SK-N-SH (cell line): ENCODE data around the gene SYNE1. TPM values are rescaled to one million over a fixed set of nuclear protein-coding genes. Genes with fewer than 3 reads are reported as not detected.

Experiments used
- CTCF ChIA-PET: fragments of 300-600, 350-600 bp; formaldehyde crosslinking; extraction: SDS; loops from one replicate; lab custom pipeline; 2021; lab: Yijun Ruan, JAX
- POLR2A ChIA-PET: fragments of 350-600 bp; sonication (Branson Sonifier 250); formaldehyde crosslinking; extraction: SDS; loops from one replicate; lab custom pipeline; 2020; ENCODE audit warnings: antibody characterized with exemption, inconsistent platforms; lab: Yijun Ruan, JAX
- DNase-seq: peaks from one replicate; pipeline ENCODE4 v3.0.0; 2012
- H2AFZ ChIP-seq: fragments of 200-600 bp; sonication (generic); 2 replicates; pipeline ENCODE4 v1.8.1; 2016; ENCODE audit warnings: antibody characterized with exemption, mild to moderate bottlenecking, low read depth
- H3F3A ChIP-seq: fragments of 200-600 bp; sonication (generic); replicated peaks from 2 replicates; pipeline ENCODE3; 2016; ENCODE audit warnings: antibody characterized with exemption, mild to moderate bottlenecking; ENCODE audit not compliant: insufficient read depth
- H3K27ac ChIP-seq, 2 experiments: fragments of 200-500 bp in 1 of 2; fragments of 200-600 bp in 1 of 2; sonication (Bioruptor generic) in 1 of 2; sonication (generic), shearing (Covaris generic) in 1 of 2; 2 replicates each; pipeline versions ENCODE4 v1.5.1 to v1.6.1; 2014 to 2016; ENCODE audit warnings: low read depth in 2 of 2, inconsistent platforms in 1 of 2, low read length in 1 of 2, mild to moderate bottlenecking in 1 of 2, mixed read lengths in 1 of 2
- H3K27me3 ChIP-seq: fragments of 200-600 bp; sonication (generic), shearing (Covaris generic); 2 replicates; pipeline ENCODE4 v1.6.1; 2016; ENCODE audit warnings: mixed run types; ENCODE audit not compliant: insufficient read depth
- H3K36me3 ChIP-seq, 2 experiments: fragments of 200-500 bp in 1 of 2; fragments of 200-600 bp in 1 of 2; sonication (Bioruptor generic) in 1 of 2; sonication (generic) in 1 of 2; replicated peaks in 1 of 2; 2 replicates each; pipeline versions ENCODE3 to v1.5.1; 2014 to 2016; ENCODE audit warnings: low read length in 1 of 2, mild to moderate bottlenecking in 1 of 2; ENCODE audit not compliant: insufficient read depth in 2 of 2, control insufficient read depth in 1 of 2
- H3K4me1 ChIP-seq, 2 experiments: fragments of 200-500 bp in 1 of 2; fragments of 200-600 bp in 1 of 2; sonication (Bioruptor generic) in 1 of 2; sonication (generic), shearing (Covaris generic) in 1 of 2; 2 replicates each; pipeline versions ENCODE4 v1.5.1 to v1.6.1; 2014 to 2016; ENCODE audit warnings: low read depth in 1 of 2, low read length in 1 of 2, mixed run types in 1 of 2; ENCODE audit not compliant: insufficient read depth in 2 of 2, control insufficient read depth in 1 of 2
- H3K4me2 ChIP-seq: fragments of 200-600 bp; sonication (generic), shearing (Covaris generic); 2 replicates; pipeline ENCODE4 v1.6.1; 2017; ENCODE audit warnings: mixed run types
- H3K4me3 ChIP-seq, 2 experiments: fragments of 200-500 bp in 1 of 2; fragments of 200-600 bp in 1 of 2; sonication (Bioruptor generic) in 1 of 2; sonication (generic), shearing (Covaris generic) in 1 of 2; 2 replicates each; pipeline versions ENCODE4 v1.5.1 to v1.8.1; 2014 to 2016; ENCODE audit warnings: low read depth in 2 of 2, inconsistent platforms in 1 of 2, low read length in 1 of 2, mild to moderate bottlenecking in 1 of 2, mixed read lengths in 1 of 2, moderate library complexity in 1 of 2
- H3K79me2 ChIP-seq: fragments of 200-600 bp; sonication (generic); 2 replicates; pipeline ENCODE4 v1.8.1; 2017; ENCODE audit warnings: mild to moderate bottlenecking; ENCODE audit not compliant: insufficient read depth
- H3K9ac ChIP-seq: fragments of 200-600 bp; sonication (generic); 2 replicates; pipeline ENCODE4 v1.6.1; 2017; ENCODE audit warnings: mixed run types
- H3K9me2 ChIP-seq: fragments of 200-600 bp; sonication (generic); 2 replicates; pipeline ENCODE4 v1.6.1; 2017; ENCODE audit warnings: mixed run types
- H3K9me3 ChIP-seq: fragments of 200-600 bp; sonication (generic); 2 replicates; pipeline ENCODE4 v1.6.1; 2017; ENCODE audit warnings: mixed run types, mild to moderate bottlenecking, moderate library complexity
- H4K20me1 ChIP-seq: fragments of 200-600 bp; sonication (generic); 2 replicates; pipeline ENCODE4 v1.6.1; 2017; ENCODE audit warnings: mild to moderate bottlenecking, mixed run types; ENCODE audit not compliant: insufficient read depth
- CHD2 ChIP-seq: fragments of 150-350 bp; IDR thresholded peaks from 2 replicates; pipeline ENCODE4 v1.6.1; 2018; ENCODE audit warnings: low read length; ENCODE audit not compliant: partially characterized antibody
- CTCF ChIP-seq: fragments of 200-600 bp; sonication (generic); IDR thresholded peaks from 2 replicates; pipeline ENCODE4 v1.6.1; 2017; ENCODE audit warnings: antibody characterized with exemption, mild to moderate bottlenecking, moderate library complexity
- ELF1 ChIP-seq: IDR thresholded peaks from 2 replicates; pipeline ENCODE4 v1.4.0; 2012
- EP300 ChIP-seq, 2 experiments: IDR thresholded peaks; 2 replicates each; pipeline versions ENCODE4 v1.4.0 to v1.6.1; 2012; ENCODE audit warnings: borderline replicate concordance in 1 of 2, low read depth in 1 of 2, low read length in 1 of 2
- FOSL2 ChIP-seq: IDR thresholded peaks from 2 replicates; pipeline ENCODE4 v1.4.0; 2012; ENCODE audit warnings: low read depth, mild to moderate bottlenecking, moderate library complexity, borderline replicate concordance
- FOXJ3 ChIP-seq: sonication (generic); formaldehyde crosslinking; IDR thresholded peaks from 2 replicates; pipeline ENCODE4 v1.5.1; 2020; ENCODE audit warnings: mild to moderate bottlenecking, missing genetic modification reagents
- FOXM1 ChIP-seq: IDR thresholded peaks from 2 replicates; pipeline ENCODE4 v1.4.0; 2012; ENCODE audit warnings: low read depth, mild to moderate bottlenecking
- GABPA ChIP-seq: IDR thresholded peaks from 2 replicates; pipeline ENCODE4 v1.4.0; 2012; ENCODE audit warnings: low read depth, mild to moderate bottlenecking
- JUND ChIP-seq: IDR thresholded peaks from 2 replicates; pipeline ENCODE4 v1.4.0; 2012
- MXI1 ChIP-seq: IDR thresholded peaks from 2 replicates; pipeline ENCODE4 v1.6.1; 2012; ENCODE audit warnings: mild to moderate bottlenecking, low read depth, low read length, improper control_type of control experiment
- NFIC ChIP-seq: IDR thresholded peaks from 2 replicates; pipeline ENCODE4 v1.4.0; 2012; ENCODE audit warnings: borderline replicate concordance
- NRF1 ChIP-seq: IDR thresholded peaks from 2 replicates; pipeline ENCODE4 v1.6.1; 2012; ENCODE audit warnings: low read depth, mild to moderate bottlenecking, low read length
- PBX3 ChIP-seq: IDR thresholded peaks from 2 replicates; pipeline ENCODE4; 2012
- POLR2AphosphoS5 ChIP-seq: IDR thresholded peaks from 2 replicates; pipeline ENCODE4 v1.6.1; 2012; ENCODE audit warnings: low read depth, low read length
- RAD21 ChIP-seq: IDR thresholded peaks from 2 replicates; pipeline ENCODE4 v1.6.1; 2012; ENCODE audit warnings: mild to moderate bottlenecking, low read length
- RFX5 ChIP-seq: IDR thresholded peaks from 2 replicates; pipeline ENCODE4 v1.6.1; 2012; ENCODE audit warnings: mild to moderate bottlenecking, improper control_type of control experiment, low read length
- SMC3 ChIP-seq: IDR thresholded peaks from 2 replicates; pipeline ENCODE4 v1.6.1; 2012; ENCODE audit warnings: low read depth, low read length, improper control_type of control experiment
- TAF1 ChIP-seq: IDR thresholded peaks from 2 replicates; pipeline ENCODE4 v1.6.1; 2012; ENCODE audit warnings: low read depth, mild to moderate bottlenecking, low read length, moderate library complexity, borderline replicate concordance
- TCF12 ChIP-seq: IDR thresholded peaks from 2 replicates; pipeline ENCODE4 v1.4.0; 2012
- TEAD4 ChIP-seq: IDR thresholded peaks from 2 replicates; pipeline ENCODE4 v1.4.0; 2012; ENCODE audit warnings: mild to moderate bottlenecking, borderline replicate concordance; ENCODE audit not compliant: insufficient read depth
- USF1 ChIP-seq: IDR thresholded peaks from 2 replicates; pipeline ENCODE4 v1.4.0; 2012; ENCODE audit warnings: low read depth, borderline replicate concordance
- YY1 ChIP-seq: IDR thresholded peaks from 2 replicates; pipeline ENCODE4 v1.4.0; 2012; ENCODE audit warnings: low read depth, mild to moderate bottlenecking
- ZBTB33 ChIP-seq: IDR thresholded peaks from 2 replicates; pipeline ENCODE4 v1.4.0; 2012; ENCODE audit warnings: low read depth, borderline replicate concordance
- WGBS: methylation state at CpG from one replicate; pipeline ENCODE4 v1.1.6; 2017; ENCODE audit warnings: low lambda C conversion rate; 5-methylcytosine and 5-hydroxymethylcytosine counted together
- polyA plus RNA-seq, 3 experiments: library from polyadenylated mRNA; depleted of rRNA; stranded (reverse); fragments of >200 nt; gene quantifications; 2 replicates each; pipeline ENCODE4 v1.2.3, GENCODE V29; 2012

SYNE1 gene
- polyA plus RNA-seq, 1 of the 3 experiments (the other 2 are of a cell fraction): 31.1 TPM

- no peak overlapping the region for H3K9ac ChIP-seq
- ChIA-PET POLR2A (no interaction called here), CTCF (no interaction called here)
- no peaks in the 10 kb centered on the region for H4K20me1 ChIP-seq
- no peaks in the 10 kb centered on the region for H3K27me3 ChIP-seq
- 52% methylated on average over 7 of the region's 7 CpGs for WGBS
- peaks cover 23% of the 10 kb centered on the region for H3F3A ChIP-seq
- 0 out of 2 replicates have a peak overlapping the region, but pooled peaks have one; percentile 24 for H3K4me2 ChIP-seq
- no peak for DNase-seq
- no peaks in the 10 kb centered on the region for H3K79me2 ChIP-seq
- H3K4me1 ChIP-seq: peaks cover 0 to 5% of the 10 kb centered on the region in 2 experiments; a peak in 3 of 4 replicates
- H3K36me3 ChIP-seq: no peaks in the 10 kb centered on the region
- TF ChIP-seq GABPA: no peak
- TF ChIP-seq TAF1: no peak
- no peak for TF ChIP-seq NRF1
- no peak for TF ChIP-seq POLR2AphosphoS5
- peak; percentile 25; the same call in 1 of the 2 replicates for TF ChIP-seq TCF12
- TF ChIP-seq NFIC: peak; percentile 6; the same call in 1 of the 2 replicates
- TF ChIP-seq JUND: peak; percentile 35; the same call in 1 of the 2 replicates
- peak; percentile 63 for TF ChIP-seq PBX3
- peak; percentile 30; the same call in 1 of the 2 replicates for TF ChIP-seq FOSL2
- no peak overlapping the region for H2AFZ ChIP-seq
- H3K27ac ChIP-seq: peak overlapping the region in 1 of 2 experiments; percentile 63; a peak in 2 of 4 replicates
- H3K4me3 ChIP-seq: no peak overlapping the region
- H3K9me2 ChIP-seq: no peaks in the 10 kb centered on the region
- H3K9me3 ChIP-seq: no peaks in the 10 kb centered on the region
These were observed 547.2 kb downstream of the SYNE1 start for GRCh38 chr6:152089992-152090391.

- H3K9ac ChIP-seq: no peak overlapping the region
- no peaks in the 10 kb centered on the region for H3K9me2 ChIP-seq
- peaks cover 17% of the 10 kb centered on the region for H3F3A ChIP-seq
- peaks cover 0 to 5% of the 10 kb centered on the region in 2 experiments; a peak in 3 of 4 replicates for H3K4me1 ChIP-seq
- TF ChIP-seq POLR2AphosphoS5: no peak
- TF ChIP-seq ZBTB33: no peak
- TF ChIP-seq TCF12: no peak
- no peak for TF ChIP-seq FOXJ3 (CRISPR knock-in tag)
- no peak for TF ChIP-seq ELF1
- no peak for TF ChIP-seq TEAD4
- no peak for TF ChIP-seq PBX3
- no peak for TF ChIP-seq USF1
- no peak for TF ChIP-seq FOXM1
- no peak for TF ChIP-seq SMC3
- no peak for TF ChIP-seq RFX5
- TF ChIP-seq MXI1: no peak
- no peak for TF ChIP-seq CTCF
- TF ChIP-seq EP300 (IDR thresholded peaks at IDR 0.05; ENCODE audit: borderline replicate concordance in 1 of 2, low read depth in 1 of 2, low read length in 1 of 2): no peak
- TF ChIP-seq RAD21: no peak
- TF ChIP-seq CHD2: no peak
- no peak for TF ChIP-seq YY1
- H3K79me2 ChIP-seq: no peaks in the 10 kb centered on the region
- no peak overlapping the region for H3K4me2 ChIP-seq
- H3K36me3 ChIP-seq: no peaks in the 10 kb centered on the region
- no peaks in the 10 kb centered on the region for H4K20me1 ChIP-seq
- ChIA-PET CTCF (no interaction called here), POLR2A (no interaction called here)
- H3K4me3 ChIP-seq: no peak overlapping the region
- peak overlapping the region in 1 of 2 experiments; percentile 11; a peak in 1 of 4 replicates for H3K27ac ChIP-seq
- peak overlapping the region; percentile 18; the same call in 1 of the 2 replicates for H2AFZ ChIP-seq
- no peaks in the 10 kb centered on the region for H3K27me3 ChIP-seq
- no peaks in the 10 kb centered on the region for H3K9me3 ChIP-seq
- DNase-seq: no peak
- 8% methylated on average over 1 of the region's 1 CpG for WGBS
These were observed 549.5 kb downstream of the SYNE1 start for GRCh38 chr6:152087701-152088100.
